GM23248 (cell line): ENCODE measurements around the gene EIF2B1. TPM values are rescaled to one million over a fixed set of nuclear protein-coding genes. Genes with fewer than 3 reads are reported as not detected.

ENCODE experiments used
- DNase-seq: peaks from one replicate; pipeline ENCODE4 v3.0.0-alpha.2; 2015
- H2AFZ ChIP-seq: fragments of 200-600 bp; sonication (generic); 2 replicates; pipeline ENCODE4 v1.6.1; 2016; ENCODE audit warnings: antibody characterized with exemption
- H3F3A ChIP-seq: fragments of 200-600 bp; sonication (generic); 2 replicates; pipeline ENCODE4 v1.6.1; 2016; ENCODE audit warnings: mild to moderate bottlenecking, antibody characterized with exemption, mixed run types; ENCODE audit not compliant: insufficient read depth
- H3K27ac ChIP-seq: fragments of 200-600 bp; sonication (generic); 2 replicates; pipeline ENCODE4 v1.5.1; 2016; ENCODE audit warnings: mild to moderate bottlenecking
- H3K27me3 ChIP-seq: fragments of 200-600 bp; sonication (generic); replicated peaks from 2 replicates; pipeline ENCODE4 v1.6.1; 2016; ENCODE audit warnings: mild to moderate bottlenecking; ENCODE audit not compliant: insufficient read depth
- H3K36me3 ChIP-seq: fragments of 200-600 bp; sonication (generic); 2 replicates; pipeline ENCODE4 v1.6.1; 2016; ENCODE audit warnings: low read depth, mild to moderate bottlenecking
- H3K4me1 ChIP-seq: fragments of 200-600 bp; sonication (generic); 2 replicates; pipeline ENCODE4 v1.6.1; 2016; ENCODE audit warnings: mild to moderate bottlenecking; ENCODE audit not compliant: insufficient read depth
- H3K4me2 ChIP-seq: fragments of 200-600 bp; sonication (generic); one replicate; pipeline ENCODE4 v1.6.1; 2016; ENCODE audit warnings: mild to moderate bottlenecking; ENCODE audit not compliant: unreplicated experiment
- H3K4me3 ChIP-seq: fragments of 200-600 bp; sonication (generic); 2 replicates; pipeline ENCODE4 v1.5.1; 2016; ENCODE audit warnings: mild to moderate bottlenecking
- H3K79me2 ChIP-seq: fragments of 200-600 bp; sonication (generic); 2 replicates; pipeline ENCODE4 v1.6.1; 2016; ENCODE audit warnings: mild to moderate bottlenecking; ENCODE audit not compliant: insufficient read depth
- H3K9ac ChIP-seq: fragments of 200-600 bp; sonication (generic); 2 replicates; pipeline ENCODE4 v1.6.1; 2016; ENCODE audit warnings: mild to moderate bottlenecking
- H3K9me2 ChIP-seq: fragments of 200-600 bp; sonication (generic); 2 replicates; pipeline ENCODE4 v1.6.1; 2016; ENCODE audit warnings: mixed run types, mild to moderate bottlenecking, moderate library complexity; ENCODE audit not compliant: insufficient read depth
- H3K9me3 ChIP-seq: fragments of 200-600 bp; sonication (generic); one replicate; pipeline ENCODE4 v1.6.1; 2017; ENCODE audit warnings: low read depth
- H4K20me1 ChIP-seq: fragments of 200-600 bp; sonication (generic); 2 replicates; pipeline ENCODE4 v1.6.0; 2016; ENCODE audit not compliant: insufficient read depth
- EZH2 ChIP-seq: fragments of 200-600 bp; sonication (generic); IDR thresholded peaks from 2 replicates; pipeline ENCODE4 v1.6.1; 2018; ENCODE audit warnings: antibody characterized with exemption, mild to moderate bottlenecking; ENCODE audit not compliant: insufficient read depth, poor library complexity, severe bottlenecking
- EZH2phosphoT487 ChIP-seq: fragments of 200-600 bp; sonication (generic); IDR thresholded peaks from 2 replicates; pipeline ENCODE4 v1.6.1; 2018; ENCODE audit warnings: antibody characterized with exemption, moderate library complexity, mild to moderate bottlenecking, low read depth; ENCODE audit not compliant: insufficient read depth
- WGBS, 2 experiments: methylation state at CpG; one replicate each; pipeline ENCODE4 v1.1.6; 2015 to 2017; ENCODE audit warnings: low lambda C conversion rate in 2 of 2, low coverage in 1 of 2; ENCODE audit errors: missing lambda C conversion rate in 2 of 2; 5-methylcytosine and 5-hydroxymethylcytosine counted together
- in situ Hi-C: fragments of 300-500 bp; cut with MboI; formaldehyde crosslinking; loops from 2 replicates; pipeline ENCODE4 v1.15.0; 2020
- polyA plus RNA-seq: library from polyadenylated mRNA; unstranded; fragments of >200 nt; fragmentation: Nextera tagmentation; extraction: Ambion mirVana; gene quantifications from 2 replicates; pipeline ENCODE4 v1.2.1, GENCODE V29; 2016
- total RNA-seq: library from RNA; depleted of rRNA; stranded (reverse); fragments of >200 nt; shearing (Covaris generic); gene quantifications from 2 replicates; pipeline ENCODE4 v1.2.3, GENCODE V29; 2014; rRNA removed

Gene EIF2B1
- 88.0 and 108 TPM in 2 replicates for total RNA-seq
- polyA plus RNA-seq = 63.3 and 63.5 TPM in 2 replicates

GRCh38 chr12:123633379-123634141 lies at the start of gene EIF2B1, which contains the start of gene GTF2H3:
EIF2B1 (minus strand) TSS chr12:123633686; CDS start chr12:123633557, 129 bp downstream.
GTF2H3 (plus strand) TSS chr12:123633829; CDS start chr12:123633860, 31 bp downstream.
- peaks cover 25% of the 10 kb centered on the region; the same call in 1 of the 2 replicates for H3K36me3 ChIP-seq
- no peaks in the 10 kb centered on the region for H3K9me3 ChIP-seq
- no peaks in the 10 kb centered on the region for H3K9me2 ChIP-seq
- peaks cover 12% of the 10 kb centered on the region; the same call in 1 of the 2 replicates for H3K4me1 ChIP-seq
- H3F3A ChIP-seq = no peaks in the 10 kb centered on the region
- H3K9ac ChIP-seq = peak within 1 kb of the TSS; percentile 95
- H3K4me3 ChIP-seq = peak within 1 kb of the TSS; percentile 93
- WGBS, 2 experiments = 1% methylated on average over 51 to 52 of the region's 52 CpGs
- peak within 1 kb of the TSS; percentile 100 for H3K4me2 ChIP-seq
- peak within 1 kb of the TSS; percentile 70 for H3K27ac ChIP-seq
- peak; percentile 98 for DNase-seq
- no peaks in the 10 kb centered on the region for H4K20me1 ChIP-seq
- no peaks in the 10 kb centered on the region for H3K27me3 ChIP-seq
- in situ Hi-C loops = no loop called here
- peak within 1 kb of the TSS; percentile 76 for H2AFZ ChIP-seq
- TF ChIP-seq EZH2phosphoT487 (no peak), EZH2 (no peak)
- peaks cover 81% of the 10 kb centered on the region for H3K79me2 ChIP-seq

GRCh38 chr12:123681605-123682004 lies 48.1 kb upstream of the EIF2B1 start:
- no peak overlapping the region for H3K27ac ChIP-seq
- H3F3A ChIP-seq = no peaks in the 10 kb centered on the region
- peaks cover 3% of the 10 kb centered on the region; the same call in 1 of the 2 replicates for H3K36me3 ChIP-seq
- H3K4me3 ChIP-seq = no peak overlapping the region
- no peaks in the 10 kb centered on the region for H3K4me1 ChIP-seq
- 92% methylated on average over 2 of the region's 2 CpGs for WGBS, 2 experiments
- no peak overlapping the region for H3K4me2 ChIP-seq
- H3K9me3 ChIP-seq = no peaks in the 10 kb centered on the region
- no peak overlapping the region for H3K9ac ChIP-seq
- H4K20me1 ChIP-seq = no peaks in the 10 kb centered on the region
- H3K27me3 ChIP-seq = no peaks in the 10 kb centered on the region
- no peak for DNase-seq
- no peak overlapping the region for H2AFZ ChIP-seq
- in situ Hi-C loops = no loop called here
- no peaks in the 10 kb centered on the region for H3K9me2 ChIP-seq
- no peaks in the 10 kb centered on the region for H3K79me2 ChIP-seq
- no peak for TF ChIP-seq EZH2phosphoT487
- no peak for TF ChIP-seq EZH2

- no peaks in the 10 kb centered on the region for H4K20me1 ChIP-seq
- H3K36me3 ChIP-seq = peaks cover 3% of the 10 kb centered on the region; the same call in 1 of the 2 replicates
- no peak for DNase-seq
- no peaks in the 10 kb centered on the region for H3K79me2 ChIP-seq
- no peaks in the 10 kb centered on the region for H3K9me3 ChIP-seq
- H3K4me1 ChIP-seq = no peaks in the 10 kb centered on the region
- TF ChIP-seq EZH2 (no peak), EZH2phosphoT487 (no peak)
- no peak overlapping the region for H2AFZ ChIP-seq
- WGBS, 2 experiments = 95 to 96% methylated on average over 10 of the region's 10 CpGs
- H3K9me2 ChIP-seq = no peaks in the 10 kb centered on the region
- no peak overlapping the region for H3K4me3 ChIP-seq
- no peaks in the 10 kb centered on the region for H3F3A ChIP-seq
- in situ Hi-C loops = no loop called here
- H3K9ac ChIP-seq = no peak overlapping the region
- H3K27me3 ChIP-seq = no peaks in the 10 kb centered on the region
- H3K27ac ChIP-seq = no peak overlapping the region
- H3K4me2 ChIP-seq = no peak overlapping the region
Observed at GRCh38 chr12:123678981-123679380, 45.5 kb upstream of the EIF2B1 start.

DNA sequence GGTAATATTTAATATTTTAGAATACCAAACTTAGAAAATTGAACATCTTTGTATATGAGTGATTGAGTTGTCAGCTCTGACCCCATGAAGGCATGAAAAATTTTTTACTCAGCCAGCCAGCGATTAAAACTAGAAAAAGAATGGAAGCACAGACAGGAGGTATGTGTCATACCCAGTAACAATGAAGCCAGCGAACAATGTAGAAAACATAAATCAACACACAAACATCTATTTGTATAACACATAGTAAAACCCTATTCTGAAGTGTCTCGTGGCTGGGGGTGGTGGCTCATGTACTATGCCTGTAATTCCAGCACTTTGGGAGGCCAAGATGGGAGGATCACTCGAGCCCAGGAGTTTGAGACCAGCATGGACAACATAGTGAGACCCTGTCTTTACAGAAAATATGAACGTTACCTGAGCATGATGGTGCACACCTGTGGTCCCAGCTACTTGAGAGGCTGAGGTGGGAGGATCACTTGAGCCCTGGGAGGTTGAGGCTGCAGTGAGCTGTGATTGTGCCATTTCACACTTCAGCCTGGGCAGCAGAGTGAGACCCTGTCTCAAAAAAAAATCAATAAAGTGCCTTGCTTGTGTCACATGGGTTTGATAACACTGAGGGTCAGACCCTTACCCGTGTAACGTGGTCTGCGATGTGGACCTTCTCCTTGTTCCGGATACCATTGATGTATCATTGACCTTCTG lies 43.3 kb upstream of the EIF2B1 start:
- TF ChIP-seq EZH2 (no peak), EZH2phosphoT487 (no peak)
- Histone ChIP-seq H3K4me3 (no peak overlapping the region), H3K36me3 (peaks cover 3% of the 10 kb centered on the region; the same call in 1 of the 2 replicates), H3K9ac (no peak overlapping the region), H3K27ac (no peak overlapping the region), H3K27me3 (no peaks in the 10 kb centered on the region), H4K20me1 (no peaks in the 10 kb centered on the region), H3K9me3 (no peaks in the 10 kb centered on the region), H3K79me2 (no peaks in the 10 kb centered on the region), H3K4me2 (no peak overlapping the region), H3K9me2 (no peaks in the 10 kb centered on the region), H3K4me1 (0 out of 2 replicates have a peak, but pooled peaks cover 5% of the 10 kb centered on the region), H3F3A (no peaks in the 10 kb centered on the region; the same call in 1 of the 2 replicates), H2AFZ (no peak overlapping the region)
- in situ Hi-C loops = no loop called here
- DNase-seq = no peak
- WGBS, 2 experiments = 93 to 95% methylated on average over 9 of the region's 9 CpGs
